Activated CD4-positive, alpha-beta T cell treated with anti-CD3 and anti-CD28 coated beads, Interleukin-2, amount 10 ng/mL, durations not matched to agents 24 days and 14 days (primary cell): Measurements from ENCODE around the gene CBFA2T2. TPM values are rescaled to one million over a fixed set of nuclear protein-coding genes. Genes with fewer than 3 reads are reported as not detected.
"Not testable (repeated sequence)": the region's sequence is repeated elsewhere in the genome, so short reads cannot be mapped to it uniquely, and the experiment has no call there.

ENCODE experiments used
- DNase-seq: peaks from one replicate; pipeline ENCODE4 v3.0.0; 2022
- H3K27ac Mint-ChIP-seq: one replicate; pipeline ENCODE4 v1.8.0; 2022; ENCODE audit warnings: mild to moderate bottlenecking, mixed read lengths
- H3K27me3 Mint-ChIP-seq: one replicate; pipeline ENCODE4 v1.8.0; 2022; ENCODE audit warnings: mixed read lengths
- H3K36me3 Mint-ChIP-seq: one replicate; pipeline ENCODE4 v1.8.0; 2022; ENCODE audit warnings: low read depth, mild to moderate bottlenecking, mixed read lengths
- H3K4me1 Mint-ChIP-seq: one replicate; pipeline ENCODE4 v1.8.0; 2021; ENCODE audit warnings: mixed read lengths
- H3K4me3 Mint-ChIP-seq: one replicate; pipeline ENCODE4 v1.8.0; 2022; ENCODE audit warnings: mild to moderate bottlenecking, moderate library complexity, mixed read lengths
- H3K9me3 Mint-ChIP-seq: one replicate; pipeline ENCODE4 v1.8.0; 2021; ENCODE audit warnings: mixed read lengths
- intact Hi-C: fragments of 100-400 bp; cut with micrococcal nuclease; formaldehyde crosslinking; loops from one replicate; pipeline ENCODE4 v1.15.1; 2023
- total RNA-seq: library from RNA; stranded (reverse); gene quantifications from 2 replicates; pipeline ENCODE4 v1.2.3, GENCODE V29; 2022

CBFA2T2 gene
- total RNA-seq, 1 donor from 2014 or later = 12.9 TPM

DNA sequence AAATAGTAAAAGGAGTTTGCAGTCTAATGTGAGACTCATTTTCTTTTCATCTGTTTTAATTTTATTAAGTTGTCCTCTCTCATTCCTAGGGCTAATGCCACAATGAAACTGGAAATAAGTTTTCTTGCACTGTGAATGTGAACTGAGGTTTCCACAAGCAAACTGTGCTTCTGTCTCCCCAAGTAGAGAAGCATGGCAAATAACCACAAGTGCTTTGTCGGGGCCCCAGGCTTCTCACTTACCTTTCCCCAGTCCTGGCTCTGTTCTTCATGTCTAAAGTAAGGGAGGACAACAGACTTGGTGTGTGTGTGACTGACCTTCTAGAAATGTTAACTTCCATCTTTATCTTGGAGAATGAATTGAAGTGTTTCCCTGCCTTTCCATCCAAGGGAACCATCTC is 80.8 kb downstream of the CBFA2T2 start:
- Mint-ChIP-seq H3K4me1 (peaks cover 14% of the 10 kb centered on the region), H3K27me3 (no peaks in the 10 kb centered on the region), H3K4me3 (no peak overlapping the region), H3K36me3 (no peaks in the 10 kb centered on the region), H3K9me3 (no peaks in the 10 kb centered on the region), H3K27ac (no peak overlapping the region)
- no peak for DNase-seq
- intact Hi-C loops = no loop called here

DNA sequence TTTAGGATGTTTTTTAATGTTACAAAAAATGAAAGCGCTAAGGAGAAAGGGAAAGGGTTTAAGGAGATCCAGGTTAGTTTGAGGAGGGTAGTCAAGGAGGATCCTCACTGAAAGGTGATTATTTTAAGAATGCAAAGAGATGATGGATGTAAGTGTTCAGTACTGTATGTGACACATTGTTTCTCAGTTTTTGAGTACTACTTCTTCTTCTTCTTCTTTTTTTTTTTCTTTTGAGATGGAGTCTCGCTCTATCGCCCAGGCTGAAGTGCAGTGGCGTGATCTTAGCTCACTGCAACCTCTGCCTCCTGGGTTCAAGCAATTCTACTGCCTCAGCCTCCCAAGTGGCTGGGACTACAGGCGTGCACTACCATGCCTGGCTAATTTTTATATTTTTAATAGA is 83.4 kb downstream of the CBFA2T2 start:
- H3K36me3 Mint-ChIP-seq, intact Hi-C loops, H3K27ac Mint-ChIP-seq, H3K27me3 Mint-ChIP-seq, DNase-seq, H3K9me3 Mint-ChIP-seq, H3K4me3 Mint-ChIP-seq: not testable (repeated sequence)
- H3K4me1 Mint-ChIP-seq = peaks cover 12% of the 10 kb centered on the region

DNA sequence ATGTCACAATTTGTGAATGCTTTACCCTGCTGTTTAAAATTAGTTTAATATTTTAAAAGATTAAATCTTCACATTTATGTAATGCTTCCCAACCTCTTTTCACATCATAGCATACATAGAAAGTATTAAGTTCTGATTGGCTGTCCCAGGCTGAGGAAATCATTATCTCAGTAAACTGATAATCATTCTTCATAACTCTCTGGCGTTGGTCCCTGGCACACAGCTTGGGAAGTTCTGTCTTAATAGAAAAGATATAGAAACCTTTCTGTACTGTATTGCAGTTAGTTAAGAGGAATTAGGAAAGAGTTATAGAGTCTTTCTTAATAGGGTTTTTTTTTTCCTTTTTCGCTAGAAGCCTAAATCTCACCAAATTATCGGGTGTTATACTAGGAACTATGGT is 85.4 kb downstream of the CBFA2T2 start:
- DNase-seq = no peak
- Mint-ChIP-seq H3K9me3 (no peaks in the 10 kb centered on the region), H3K4me1 (peaks cover 9% of the 10 kb centered on the region), H3K36me3 (no peaks in the 10 kb centered on the region), H3K4me3 (no peak overlapping the region), H3K27ac (no peak overlapping the region), H3K27me3 (no peaks in the 10 kb centered on the region)
- intact Hi-C loops = no loop called here

DNA sequence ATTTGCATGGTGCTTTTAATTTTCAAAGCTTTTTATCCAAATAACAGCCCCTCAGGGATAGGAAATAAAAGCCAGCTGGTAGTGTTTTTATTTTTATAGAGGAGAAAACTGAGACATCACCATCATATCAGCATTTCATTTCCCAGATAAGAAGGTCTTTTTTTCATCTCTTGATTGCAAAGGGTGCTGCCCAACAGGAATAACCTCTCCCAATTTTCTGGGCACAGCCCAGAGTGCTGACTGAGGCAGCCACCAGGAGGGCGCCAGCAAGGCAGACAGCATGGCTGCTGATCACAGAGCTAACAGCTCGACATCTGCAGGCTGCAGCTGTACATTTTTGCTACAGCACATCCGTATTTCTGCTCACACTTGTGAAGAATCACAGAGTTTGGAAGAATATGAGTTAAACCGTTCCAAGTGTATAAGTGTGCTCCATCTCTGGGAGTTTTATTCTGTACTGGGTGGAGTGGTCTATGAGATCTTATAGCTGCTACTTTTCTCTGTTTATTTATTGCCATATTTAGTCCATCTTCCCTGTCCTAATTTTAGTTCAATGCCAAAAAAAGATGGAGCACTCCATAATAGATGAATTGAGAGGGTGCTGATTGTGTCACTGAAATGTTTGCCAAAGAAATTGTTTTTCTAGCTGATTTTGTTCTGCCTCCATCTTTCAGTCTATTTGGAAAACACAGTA is 86.7 kb downstream of the CBFA2T2 start:
- Mint-ChIP-seq H3K27me3 (no peaks in the 10 kb centered on the region), H3K4me1 (peaks cover 5% of the 10 kb centered on the region), H3K9me3 (no peaks in the 10 kb centered on the region), H3K4me3 (no peak overlapping the region), H3K27ac (no peak overlapping the region), H3K36me3 (no peaks in the 10 kb centered on the region)
- intact Hi-C loops = no loop called here
- DNase-seq = no peak

DNA sequence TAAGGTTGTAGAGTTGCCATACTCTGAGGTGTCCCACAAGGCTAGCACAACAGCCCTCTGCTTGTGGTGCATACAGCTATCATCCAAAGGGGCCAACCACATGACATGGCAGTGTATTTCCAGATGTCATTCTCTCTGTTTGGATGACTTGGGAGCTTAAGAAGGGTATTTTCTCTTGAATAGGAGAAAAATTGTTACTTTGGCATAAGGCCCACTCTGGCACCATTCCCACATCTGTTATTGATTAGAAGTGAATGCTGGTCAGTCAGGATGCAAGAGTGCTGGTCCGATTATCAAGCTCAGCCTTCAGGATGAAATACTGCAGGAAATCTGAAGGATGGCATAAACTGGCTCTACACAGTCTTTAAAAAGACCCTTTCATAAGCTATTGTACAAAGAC is 88.6 kb downstream of the CBFA2T2 start:
- Mint-ChIP-seq H3K4me3 (no peak overlapping the region), H3K4me1 (peaks cover 5% of the 10 kb centered on the region), H3K9me3 (no peaks in the 10 kb centered on the region), H3K36me3 (no peaks in the 10 kb centered on the region), H3K27ac (no peak overlapping the region), H3K27me3 (no peaks in the 10 kb centered on the region)
- intact Hi-C loops = no loop called here
- no peak for DNase-seq

DNA sequence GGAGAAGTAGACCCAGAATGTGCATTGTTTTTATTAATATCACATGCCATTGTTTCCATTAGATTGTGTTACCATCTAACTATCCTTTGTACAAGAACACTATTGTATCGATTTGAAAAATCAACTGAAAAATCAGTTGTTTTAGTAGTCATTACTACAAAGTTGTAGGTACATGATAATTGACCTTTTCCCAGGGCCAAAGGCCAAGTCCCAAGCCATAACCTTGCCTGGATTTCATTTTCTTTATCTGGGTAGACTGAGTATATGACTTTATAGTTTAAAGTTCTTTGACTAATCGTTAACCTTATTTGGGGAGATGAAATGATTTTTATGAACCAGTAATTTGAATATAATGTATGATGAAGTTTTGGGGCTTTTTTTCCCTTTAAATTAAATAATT is 93.2 kb downstream of the CBFA2T2 start:
- intact Hi-C loops = no loop called here
- H3K36me3 Mint-ChIP-seq = no peaks in the 10 kb centered on the region
- peaks cover 5% of the 10 kb centered on the region for H3K4me1 Mint-ChIP-seq
- H3K27ac Mint-ChIP-seq = no peak overlapping the region
- H3K4me3 Mint-ChIP-seq = no peak overlapping the region
- no peaks in the 10 kb centered on the region for H3K27me3 Mint-ChIP-seq
- no peak for DNase-seq
- no peaks in the 10 kb centered on the region for H3K9me3 Mint-ChIP-seq

DNA sequence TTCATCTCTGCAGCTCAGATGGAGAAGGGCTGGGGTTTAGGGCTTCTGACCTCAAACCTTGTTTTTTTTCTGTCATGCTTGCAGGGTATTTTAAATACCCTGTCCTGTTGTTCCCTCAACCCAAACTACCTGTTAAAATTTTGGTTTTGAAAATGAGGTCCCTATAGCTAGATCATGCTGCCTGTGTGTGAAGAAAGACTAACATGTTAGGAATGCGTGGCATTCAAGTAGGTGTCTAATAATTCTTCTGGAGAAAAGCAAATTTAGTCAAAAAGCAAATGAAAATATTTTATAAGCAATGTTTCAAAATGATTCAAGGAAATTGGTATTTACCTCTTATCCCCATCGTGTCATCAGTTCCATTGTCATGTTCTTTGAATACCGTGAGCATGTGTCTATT is 95.1 kb downstream of the CBFA2T2 start:
- no peaks in the 10 kb centered on the region for H3K27me3 Mint-ChIP-seq
- intact Hi-C loops = no loop called here
- no peaks in the 10 kb centered on the region for H3K9me3 Mint-ChIP-seq
- no peaks in the 10 kb centered on the region for H3K36me3 Mint-ChIP-seq
- DNase-seq = no peak
- H3K27ac Mint-ChIP-seq = no peak overlapping the region
- H3K4me3 Mint-ChIP-seq = no peak overlapping the region
- H3K4me1 Mint-ChIP-seq = peaks cover 5% of the 10 kb centered on the region

DNA sequence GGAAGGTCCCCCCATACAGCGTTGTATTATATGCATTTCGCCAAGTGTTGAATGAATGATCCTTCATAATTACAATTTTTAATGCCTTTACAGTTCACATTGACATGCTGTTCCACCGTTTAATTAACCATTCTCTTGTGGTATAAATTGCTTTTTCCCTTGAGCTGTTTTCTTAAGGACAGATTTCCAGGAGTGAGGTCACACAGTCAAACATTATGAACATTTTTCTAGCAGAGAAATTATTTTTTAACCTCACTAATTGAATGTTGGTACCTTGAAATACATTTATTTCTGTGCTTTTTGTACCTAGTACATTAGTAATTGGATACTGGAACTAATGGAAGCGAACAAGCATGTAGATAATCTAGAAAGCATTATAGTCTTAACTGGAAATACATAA is 95.5 kb downstream of the CBFA2T2 start:
- no peak for DNase-seq
- H3K27ac Mint-ChIP-seq = no peak overlapping the region
- no peaks in the 10 kb centered on the region for H3K36me3 Mint-ChIP-seq
- intact Hi-C loops = no loop called here
- H3K4me3 Mint-ChIP-seq = no peak overlapping the region
- H3K27me3 Mint-ChIP-seq = no peaks in the 10 kb centered on the region
- H3K9me3 Mint-ChIP-seq = no peaks in the 10 kb centered on the region
- peaks cover 5% of the 10 kb centered on the region for H3K4me1 Mint-ChIP-seq

DNA sequence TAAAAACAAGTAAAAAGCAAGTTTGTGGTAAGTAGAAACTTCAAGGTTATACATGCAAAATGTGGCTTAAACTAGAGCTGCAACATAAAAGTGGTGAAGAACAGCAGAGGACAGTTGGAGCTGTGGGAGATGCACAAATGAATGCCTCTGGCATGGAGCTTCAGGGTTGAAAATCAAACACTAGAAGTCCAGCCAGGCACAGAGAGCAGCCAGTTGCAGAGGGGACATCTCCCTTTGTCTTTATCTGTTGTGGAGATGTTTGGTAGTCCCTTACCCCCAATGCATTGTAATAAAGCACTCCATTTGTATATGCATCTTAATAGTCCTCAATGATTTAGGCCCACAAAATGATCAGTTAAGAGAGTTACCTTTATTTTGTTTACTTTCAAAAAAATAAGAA is 99.2 kb downstream of the CBFA2T2 start:
- no peak overlapping the region for H3K27ac Mint-ChIP-seq
- no peaks in the 10 kb centered on the region for H3K27me3 Mint-ChIP-seq
- H3K4me3 Mint-ChIP-seq = no peak overlapping the region
- peaks cover 8% of the 10 kb centered on the region for H3K4me1 Mint-ChIP-seq
- no peaks in the 10 kb centered on the region for H3K9me3 Mint-ChIP-seq
- no peak for DNase-seq
- H3K36me3 Mint-ChIP-seq = no peaks in the 10 kb centered on the region
- intact Hi-C loops = no loop called here

DNA sequence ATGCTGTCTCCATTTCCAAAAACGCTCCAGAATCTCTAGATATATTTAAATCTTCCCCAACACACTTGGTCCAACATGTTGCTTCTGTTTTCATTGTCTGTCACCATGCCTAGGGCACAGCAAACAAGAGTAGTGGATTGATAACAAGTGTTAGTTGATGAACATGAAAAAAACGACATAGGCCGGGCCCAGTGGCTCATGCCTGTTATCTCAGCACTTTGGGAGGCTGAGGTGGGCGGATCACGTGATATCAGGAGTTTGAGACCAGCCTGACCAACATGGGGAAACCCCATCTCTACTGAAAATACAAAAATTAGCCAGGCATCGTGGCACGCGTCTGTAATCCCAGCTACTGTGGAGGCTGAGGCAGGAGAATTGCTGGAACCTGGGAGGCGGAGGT is 102.0 kb downstream of the CBFA2T2 start:
- not testable (repeated sequence) for H3K27me3 Mint-ChIP-seq, H3K27ac Mint-ChIP-seq, H3K36me3 Mint-ChIP-seq, H3K4me3 Mint-ChIP-seq, H3K9me3 Mint-ChIP-seq, H3K4me1 Mint-ChIP-seq
- intact Hi-C loops = loop anchor here (10.0 kb wide), 1 partner anchor 77 kb away; no protein-coding TSS in a partner anchor
- peak; percentile 64 for DNase-seq

DNA sequence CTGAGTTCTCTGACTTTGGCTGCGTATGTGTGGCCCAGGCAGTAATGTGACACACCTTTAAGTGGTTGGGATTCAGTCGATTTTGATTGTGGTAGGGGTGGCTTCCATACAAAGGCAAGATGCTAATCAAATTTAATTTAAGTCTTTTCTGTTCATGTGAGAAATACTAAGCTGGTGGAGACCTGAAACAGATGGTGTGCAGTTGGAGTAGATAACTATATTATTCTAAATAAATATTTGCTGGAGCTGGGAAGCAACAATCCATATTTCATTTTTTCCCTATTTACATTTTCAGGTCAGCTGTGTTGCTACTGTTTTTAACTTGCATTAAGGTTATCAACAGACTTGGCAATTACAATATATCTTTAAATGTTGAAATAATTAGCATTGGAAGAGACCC is 104.8 kb downstream of the CBFA2T2 start:
- intact Hi-C loops = loop anchor here (10.0 kb wide), 1 partner anchor 80 kb away; no protein-coding TSS in a partner anchor
- H3K27me3 Mint-ChIP-seq = no peaks in the 10 kb centered on the region
- no peak overlapping the region for H3K4me3 Mint-ChIP-seq
- H3K36me3 Mint-ChIP-seq = no peaks in the 10 kb centered on the region
- H3K9me3 Mint-ChIP-seq = no peaks in the 10 kb centered on the region
- peaks cover 8% of the 10 kb centered on the region for H3K4me1 Mint-ChIP-seq
- no peak for DNase-seq
- H3K27ac Mint-ChIP-seq = no peak overlapping the region

DNA sequence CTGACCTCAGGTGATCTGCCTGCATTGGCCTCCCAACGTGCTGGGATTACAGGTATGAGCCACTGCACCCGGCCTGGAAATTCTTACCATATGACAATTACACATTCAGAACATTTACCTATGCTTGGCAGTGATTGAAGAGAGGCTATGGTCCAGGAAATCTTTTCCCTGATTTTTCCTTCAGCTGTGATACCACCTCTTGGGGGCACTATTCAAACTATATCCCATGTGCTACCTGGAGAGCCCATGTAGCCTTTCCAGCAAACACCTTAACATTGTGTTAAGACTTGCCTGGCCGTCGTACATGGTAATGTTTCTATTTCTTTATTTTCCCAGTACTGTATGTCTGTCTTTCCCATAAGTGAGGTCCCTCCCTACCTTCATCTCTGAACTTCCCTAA is 110.5 kb downstream of the CBFA2T2 start:
- no peak for DNase-seq
- Mint-ChIP-seq H3K27me3 (no peaks in the 10 kb centered on the region), H3K4me3 (no peak overlapping the region), H3K9me3 (peaks cover 3% of the 10 kb centered on the region), H3K27ac (no peak overlapping the region), H3K4me1 (peaks cover 16% of the 10 kb centered on the region), H3K36me3 (peaks cover 7% of the 10 kb centered on the region)
- intact Hi-C loops = no loop called here

DNA sequence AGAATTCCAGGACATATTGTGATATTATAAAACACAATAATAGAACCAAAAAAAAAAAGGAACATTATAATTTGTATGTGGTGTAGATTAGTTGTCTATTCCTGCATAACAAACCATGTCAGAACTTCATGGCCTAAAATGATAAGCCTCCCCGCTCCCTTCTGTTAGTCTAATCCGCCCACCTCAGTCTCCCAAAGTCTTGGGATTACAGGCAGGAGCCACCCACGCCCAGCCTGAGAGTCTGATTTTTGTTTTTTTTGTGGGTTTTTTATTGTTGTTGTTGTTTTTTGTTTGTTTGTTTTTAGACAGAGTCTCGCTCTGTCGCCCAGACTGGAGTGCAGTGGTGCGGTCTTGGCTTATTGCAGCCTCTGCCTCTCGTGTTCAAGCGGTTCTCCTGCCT is 111.1 kb downstream of the CBFA2T2 start:
- Mint-ChIP-seq H3K4me3 (no peak overlapping the region), H3K36me3 (peaks cover 7% of the 10 kb centered on the region), H3K27ac (no peak overlapping the region), H3K4me1 (peaks cover 16% of the 10 kb centered on the region), H3K27me3 (no peaks in the 10 kb centered on the region), H3K9me3 (peaks cover 3% of the 10 kb centered on the region)
- DNase-seq = no peak
- intact Hi-C loops = no loop called here

DNA sequence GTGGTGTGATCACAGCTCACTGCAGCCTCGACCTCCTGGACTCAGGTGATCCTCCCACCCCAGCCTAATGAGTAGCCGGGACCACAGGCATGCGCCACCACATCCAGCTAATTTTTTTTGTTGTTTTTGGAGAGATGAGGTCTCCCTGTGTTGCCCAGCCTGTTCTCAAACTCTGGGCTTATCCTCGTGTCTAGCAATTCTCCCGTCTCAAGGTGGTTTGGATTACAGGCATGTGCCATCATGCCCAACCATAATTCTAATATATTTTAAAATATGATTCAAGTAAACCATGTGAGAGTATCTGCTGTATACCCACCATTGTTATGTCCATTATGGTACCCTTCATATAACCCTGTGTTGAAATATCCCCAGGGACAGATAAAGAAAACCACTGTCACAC is 112.0 kb downstream of the CBFA2T2 start:
- Mint-ChIP-seq H3K27ac (no peak overlapping the region), H3K27me3 (no peaks in the 10 kb centered on the region), H3K4me1 (peaks cover 18% of the 10 kb centered on the region), H3K36me3 (peaks cover 13% of the 10 kb centered on the region), H3K9me3 (peaks cover 3% of the 10 kb centered on the region), H3K4me3 (no peak overlapping the region)
- DNase-seq = no peak
- intact Hi-C loops = no loop called here
